DMS153 treated with DMSO at 0.1 percent for 48 hours (cell line): Measurements from ENCODE around the gene ZNF581.

ENCODE experiments used
- DNase-seq: peaks from one replicate; lab custom pipeline; 2025; ENCODE audit not compliant: unreplicated experiment; lab: John Stamatoyannopoulos, UW

ZNF581 gene

DNA sequence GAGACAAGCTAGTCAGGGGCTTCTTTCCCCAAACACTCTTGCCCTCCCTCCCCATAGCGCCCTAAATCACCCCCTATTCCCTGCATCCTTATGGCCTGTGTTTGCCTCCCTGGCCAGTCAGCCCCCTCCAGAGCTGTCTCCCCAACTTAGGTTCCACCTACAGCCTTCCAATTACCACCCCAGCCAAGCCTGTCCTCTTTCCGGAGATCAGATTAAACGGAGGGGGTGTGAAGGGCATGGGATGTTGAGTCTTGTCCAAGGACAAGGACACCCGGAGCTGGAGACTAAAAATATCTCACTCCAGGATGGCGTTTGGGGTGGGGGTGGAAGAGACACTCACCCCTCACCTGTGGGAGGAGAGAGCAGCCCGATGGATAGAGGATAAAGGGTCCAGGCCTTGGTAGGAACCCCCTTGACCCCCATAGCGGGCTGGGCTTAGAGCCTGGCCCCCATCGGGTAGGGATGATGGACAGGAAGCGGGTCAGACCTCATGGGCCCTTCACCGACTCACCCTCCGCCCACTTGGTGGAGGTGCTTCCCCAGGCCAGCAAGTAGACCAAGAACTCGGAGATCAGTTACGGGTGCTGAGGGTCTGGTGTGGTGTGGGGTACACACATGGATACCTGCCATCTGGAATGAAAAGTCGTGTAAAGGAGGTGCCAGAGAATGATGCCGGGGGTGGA is 32.0 kb upstream of the ZNF581 start:
- DNase-seq = no peak

DNA sequence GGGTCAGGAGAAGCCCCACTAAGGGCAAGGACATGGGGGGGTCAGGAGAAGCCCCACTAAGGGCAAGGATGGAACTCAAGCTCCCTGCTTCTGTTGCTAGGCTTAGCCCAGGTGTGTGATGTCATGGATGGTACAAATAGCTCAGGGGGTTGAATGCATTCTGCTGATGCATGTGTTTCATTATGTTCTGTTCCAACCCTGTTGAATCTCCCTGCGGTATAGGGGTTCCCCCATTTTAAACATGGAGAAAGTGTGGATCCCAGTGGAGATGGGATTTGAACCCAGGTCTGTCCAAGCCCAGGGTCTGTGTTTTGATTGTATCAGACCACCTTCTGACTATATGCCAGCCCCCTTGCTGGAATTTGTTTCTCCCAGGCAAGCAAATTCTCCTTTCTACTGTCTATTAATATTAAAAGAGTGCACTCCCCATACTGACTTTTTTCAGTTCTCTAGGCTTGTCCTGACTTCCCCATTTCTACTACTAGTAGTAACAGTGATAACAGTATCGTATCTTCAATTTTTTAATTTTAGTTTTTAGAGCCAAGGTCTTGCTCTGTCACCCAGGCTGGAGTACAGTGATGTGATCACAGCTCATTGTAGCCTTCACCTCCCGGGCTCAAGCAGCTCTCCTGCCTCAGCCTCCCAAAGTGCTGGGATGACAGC is 31.3 kb upstream of the ZNF581 start:
- no peak for DNase-seq

DNA sequence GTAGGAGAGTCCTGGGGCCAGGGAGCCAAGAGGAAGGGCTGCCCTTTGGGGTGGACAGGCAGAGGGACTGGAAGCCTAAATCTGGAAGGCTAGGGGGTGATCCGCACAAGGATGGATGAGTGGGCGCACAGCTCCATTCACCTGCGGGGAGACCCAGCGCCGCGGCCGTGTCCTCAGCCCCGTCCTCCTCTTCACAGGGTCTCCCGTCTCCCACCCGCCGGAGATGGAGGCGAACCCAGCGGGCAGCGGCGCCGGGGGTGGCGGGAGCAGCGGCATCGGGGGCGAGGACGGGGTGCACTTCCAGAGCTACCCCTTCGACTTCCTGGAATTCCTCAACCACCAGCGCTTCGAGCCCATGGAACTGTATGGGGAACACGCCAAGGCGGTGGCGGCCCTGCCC is 30.1 kb upstream of the ZNF581 start:
- DNase-seq = no peak

- DNase-seq = no peak
These were observed 29.3 kb upstream of the ZNF581 start for GRCh38 chr19:55613930-55614710.

GRCh38 chr19:55614711-55615542 is 28.5 kb upstream of the ZNF581 start:
- DNase-seq = no peak

DNA sequence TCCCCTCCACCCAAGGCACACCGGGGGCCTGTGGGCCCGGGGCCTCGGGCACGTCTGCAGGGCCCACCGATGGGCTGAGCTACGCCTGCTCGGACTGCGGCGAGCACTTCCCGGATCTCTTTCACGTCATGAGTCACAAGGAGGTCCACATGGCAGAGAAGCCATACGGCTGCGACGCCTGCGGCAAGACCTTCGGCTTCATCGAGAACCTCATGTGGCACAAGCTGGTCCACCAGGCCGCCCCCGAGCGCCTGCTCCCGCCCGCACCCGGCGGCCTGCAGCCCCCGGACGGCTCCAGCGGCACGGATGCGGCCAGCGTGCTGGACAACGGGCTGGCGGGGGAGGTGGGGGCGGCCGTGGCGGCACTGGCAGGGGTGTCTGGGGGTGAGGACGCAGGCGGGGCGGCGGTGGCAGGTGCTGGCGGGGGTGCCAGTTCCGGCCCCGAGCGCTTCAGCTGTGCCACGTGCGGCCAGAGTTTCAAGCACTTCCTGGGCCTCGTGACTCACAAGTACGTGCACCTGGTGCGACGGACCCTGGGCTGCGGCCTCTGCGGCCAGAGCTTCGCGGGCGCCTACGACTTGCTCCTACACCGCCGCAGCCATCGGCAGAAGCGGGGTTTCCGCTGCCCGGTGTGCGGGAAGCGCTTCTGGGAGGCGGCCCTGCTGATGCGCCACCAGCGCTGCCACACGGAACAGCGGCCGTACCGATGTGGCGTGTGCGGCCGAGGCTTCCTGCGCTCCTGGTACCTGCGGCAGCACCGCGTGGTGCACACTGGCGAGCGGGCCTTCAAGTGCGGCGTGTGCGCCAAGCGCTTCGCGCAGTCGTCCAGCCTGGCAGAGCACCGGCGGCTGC is 27.7 kb upstream of the ZNF581 start:
- DNase-seq = no peak

DNA sequence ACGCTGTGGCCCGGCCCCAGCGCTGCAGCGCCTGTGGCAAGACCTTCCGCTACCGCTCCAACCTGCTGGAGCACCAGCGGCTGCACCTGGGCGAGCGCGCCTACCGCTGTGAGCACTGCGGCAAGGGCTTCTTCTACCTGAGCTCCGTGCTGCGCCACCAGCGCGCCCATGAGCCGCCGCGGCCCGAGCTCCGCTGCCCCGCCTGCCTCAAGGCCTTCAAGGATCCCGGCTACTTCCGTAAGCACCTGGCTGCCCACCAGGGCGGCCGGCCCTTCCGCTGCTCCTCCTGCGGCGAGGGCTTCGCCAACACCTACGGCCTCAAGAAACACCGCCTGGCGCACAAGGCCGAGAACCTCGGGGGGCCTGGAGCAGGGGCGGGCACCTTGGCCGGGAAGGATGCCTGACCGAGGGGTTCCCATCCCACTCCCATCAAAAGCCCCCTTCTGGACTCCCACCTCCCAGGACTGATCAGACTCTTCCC is 27.0 kb upstream of the ZNF581 start:
- DNase-seq = no peak

GRCh38 chr19:55617426-55617825 is 26.0 kb upstream of the ZNF581 start:
- no peak for DNase-seq

DNA sequence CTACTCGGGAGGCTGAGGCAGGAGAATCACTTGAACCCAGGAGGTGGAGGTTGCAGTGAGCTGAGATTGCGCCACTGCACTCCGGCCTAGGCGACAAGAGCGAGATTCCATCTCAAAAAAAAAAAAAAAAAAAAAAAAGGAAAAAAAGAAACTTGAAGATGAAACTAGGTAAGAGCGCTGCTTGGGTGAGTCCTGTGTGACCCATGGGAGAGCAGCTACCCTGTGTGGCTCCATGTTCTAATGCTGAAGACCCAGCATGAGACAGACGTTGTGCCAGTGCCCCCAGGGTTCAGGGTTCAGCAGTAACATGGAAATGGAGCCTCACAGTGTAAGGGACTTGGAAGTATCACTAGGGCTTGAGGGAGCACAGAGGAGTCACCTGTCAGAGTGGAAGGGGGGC is 25.0 kb upstream of the ZNF581 start:
- no peak for DNase-seq

GRCh38 chr19:55619286-55619685 is 24.2 kb upstream of the ZNF581 start:
- no peak for DNase-seq

DNA sequence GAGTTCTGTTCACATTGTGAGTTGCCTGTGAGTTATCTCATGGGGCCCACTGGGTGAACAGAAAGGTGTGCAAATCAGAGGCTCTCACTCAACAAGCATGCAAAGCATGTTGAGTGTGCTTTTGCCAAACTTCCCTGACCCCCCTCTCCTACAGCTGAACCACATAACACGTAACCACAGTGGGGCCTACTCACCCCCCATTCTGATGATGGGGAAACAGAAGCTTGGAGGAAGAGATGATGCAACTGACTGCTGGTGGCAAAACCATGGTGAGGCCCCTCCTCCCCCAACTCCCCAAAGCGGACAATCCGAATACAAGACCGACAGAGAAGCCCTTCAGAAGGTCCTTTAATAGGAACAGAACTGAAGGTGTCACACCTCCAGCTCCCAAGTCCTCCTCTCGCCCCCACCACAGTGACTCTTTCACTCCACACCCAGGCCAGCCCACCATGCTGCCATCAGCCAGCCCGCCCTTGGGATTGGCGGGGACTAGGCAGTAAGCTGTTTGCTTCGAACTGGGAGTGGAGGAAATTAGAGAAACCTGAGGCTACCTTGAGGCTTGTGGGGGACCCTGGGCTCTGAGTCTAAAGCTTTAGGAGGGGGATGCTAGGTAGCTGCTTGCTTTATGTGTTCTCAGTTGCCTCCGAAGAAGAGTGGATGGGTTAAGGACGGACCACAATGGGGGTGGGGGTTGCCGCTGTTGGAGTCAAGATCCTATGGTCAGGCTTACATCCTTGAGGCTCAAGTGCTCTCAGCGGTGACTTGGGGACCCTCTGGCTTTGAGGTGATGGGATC is 22.8 kb upstream of the ZNF581 start:
- DNase-seq = no peak

GRCh38 chr19:55621205-55621672 is 22.2 kb upstream of the ZNF581 start:
- DNase-seq = no peak

- DNase-seq = no peak
These were observed 21.7 kb upstream of the ZNF581 start for GRCh38 chr19:55621673-55622231.

GRCh38 chr19:55622242-55622969 is 21.0 kb upstream of the ZNF581 start:
- DNase-seq = no peak

DNA sequence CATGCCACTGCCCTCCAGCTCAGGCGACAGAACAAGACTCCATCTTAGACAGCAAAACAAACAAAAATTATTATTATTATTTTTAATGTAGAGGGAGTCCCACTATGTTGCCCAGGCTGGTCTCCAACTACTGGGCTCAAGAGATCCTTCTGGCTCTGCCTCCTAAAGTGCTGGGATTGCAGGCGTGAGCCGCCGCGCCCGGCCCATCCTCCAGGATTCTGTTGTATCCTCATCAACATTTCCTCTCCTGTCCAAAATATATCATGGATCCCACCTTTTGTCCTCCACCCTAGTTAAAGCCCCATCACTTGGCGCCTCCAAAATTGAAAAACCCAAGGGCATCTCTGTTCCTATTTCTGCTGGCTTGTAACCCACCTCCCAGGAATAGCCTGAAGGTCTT is 20.3 kb upstream of the ZNF581 start:
- no peak for DNase-seq

GRCh38 chr19:55623561-55623960 is 19.9 kb upstream of the ZNF581 start:
- DNase-seq = no peak

DNA sequence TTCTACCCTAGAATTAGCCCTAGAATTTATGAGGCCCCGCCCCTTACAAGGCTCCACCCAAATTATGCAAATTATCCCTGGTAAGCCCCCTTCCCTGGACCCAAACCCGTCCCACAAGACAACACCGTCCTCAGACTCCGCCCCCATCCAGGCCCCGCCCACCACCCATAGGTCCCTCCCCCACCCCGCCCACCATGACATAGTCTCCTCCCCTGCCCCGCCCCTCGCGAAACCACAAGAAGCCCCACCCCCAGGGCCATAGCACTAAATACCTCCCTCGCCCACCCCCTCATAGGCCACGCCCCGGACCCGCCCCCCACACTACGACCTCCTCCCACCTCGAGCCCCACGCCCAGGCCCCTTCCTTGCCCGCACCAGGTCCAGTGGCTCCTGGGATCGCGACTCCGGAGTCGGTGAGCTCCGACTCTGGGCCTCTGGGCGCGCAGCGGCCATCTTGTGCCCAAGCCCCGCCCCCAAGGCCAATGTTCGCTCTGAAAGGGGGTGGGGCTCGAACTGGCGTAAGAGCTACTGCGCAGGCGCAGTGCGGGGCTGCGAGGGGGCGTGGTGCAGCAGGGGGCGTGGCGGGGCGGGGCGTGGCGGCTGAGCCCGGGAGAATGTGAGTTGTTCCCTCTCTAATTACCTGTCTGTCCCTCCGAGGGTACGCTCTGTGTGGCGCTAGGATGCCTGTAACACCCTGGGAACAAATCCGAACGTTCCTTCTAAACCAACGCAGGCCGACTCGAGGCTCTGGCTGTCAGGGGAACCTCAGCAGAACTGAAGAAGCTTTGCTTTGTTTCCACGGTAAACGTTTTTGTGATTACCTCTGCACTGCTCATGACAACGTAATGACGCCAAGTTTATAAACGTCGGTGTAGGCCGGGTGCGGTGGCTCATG is 19.1 kb upstream of the ZNF581 start, which contains the start of gene ZNF784:
Gene ZNF784 (minus strand): TSS at position 458 of the 895 bp plus-strand sequence. CDS start 5 bp downstream, at position 453.
- peak; percentile 89 for DNase-seq
